WERI-Rb-1 (cell line): Measurements from ENCODE around the gene GMPS.
A peak's percentile ranks its signal among the peaks of the same experiment; 100 is the strongest.

Experiments
- DNase-seq: peaks from one replicate; pipeline ENCODE4 v3.0.0-alpha.2; 2020
- H3K27ac ChIP-seq: fragments of 250-450 bp; sonication (Bioruptor Pico); 2 replicates; pipeline ENCODE4 v1.5.1; 2020; ENCODE audit warnings: mild to moderate bottlenecking, moderate library complexity
- H3K27me3 ChIP-seq: fragments of 250-450 bp; sonication (Bioruptor Pico); 2 replicates; pipeline ENCODE4 v1.5.1; 2021; ENCODE audit warnings: mild to moderate bottlenecking, low read depth, moderate library complexity; ENCODE audit not compliant: insufficient read depth, severe bottlenecking
- H3K36me3 ChIP-seq: fragments of 250-450 bp; sonication (Bioruptor Pico); 2 replicates; pipeline ENCODE4 v1.5.1; 2020; ENCODE audit warnings: mild to moderate bottlenecking, moderate library complexity
- H3K4me3 ChIP-seq: 2 replicates; pipeline ENCODE4 v1.5.1; 2011; ENCODE audit warnings: low read depth, mild to moderate bottlenecking, control low read depth, low read length
- H3K9me3 ChIP-seq: fragments of 250-450 bp; sonication (Bioruptor Pico); 2 replicates; pipeline ENCODE4 v1.5.1; 2021; ENCODE audit warnings: mild to moderate bottlenecking, moderate library complexity; ENCODE audit not compliant: severe bottlenecking
- TF ChIP-seq, protein P1 (sequence below): IDR thresholded peaks from 2 replicates; pipeline ENCODE4 v1.5.1; 2011; ENCODE audit warnings: low read depth, mild to moderate bottlenecking, control low read depth, inconsistent platforms, low read length

The GMPS gene

DNA sequence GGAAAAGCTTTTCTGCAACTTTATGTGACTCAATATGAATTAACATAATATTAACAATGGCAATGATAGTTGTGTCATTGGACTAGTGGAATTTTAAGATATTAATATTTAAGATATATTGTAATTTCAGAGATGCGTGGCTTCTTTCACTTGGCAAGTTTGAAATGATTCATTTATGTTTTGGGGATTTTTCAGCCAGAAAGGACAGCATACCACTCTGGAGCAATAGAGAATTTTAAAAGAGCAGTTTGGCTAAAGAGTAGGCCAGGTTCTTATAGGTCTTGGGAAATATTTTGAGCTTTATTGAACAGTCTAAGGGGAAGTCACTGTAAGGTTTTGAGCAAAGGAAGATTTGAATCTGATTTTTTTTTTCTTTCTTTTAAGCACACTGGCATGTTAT lies 16.5 kb downstream of the GMPS start:
- no peak for DNase-seq

GRCh38 chr3:155889212-155889611 lies 18.8 kb downstream of the GMPS start:
- TF ChIP-seq, protein P1, sequence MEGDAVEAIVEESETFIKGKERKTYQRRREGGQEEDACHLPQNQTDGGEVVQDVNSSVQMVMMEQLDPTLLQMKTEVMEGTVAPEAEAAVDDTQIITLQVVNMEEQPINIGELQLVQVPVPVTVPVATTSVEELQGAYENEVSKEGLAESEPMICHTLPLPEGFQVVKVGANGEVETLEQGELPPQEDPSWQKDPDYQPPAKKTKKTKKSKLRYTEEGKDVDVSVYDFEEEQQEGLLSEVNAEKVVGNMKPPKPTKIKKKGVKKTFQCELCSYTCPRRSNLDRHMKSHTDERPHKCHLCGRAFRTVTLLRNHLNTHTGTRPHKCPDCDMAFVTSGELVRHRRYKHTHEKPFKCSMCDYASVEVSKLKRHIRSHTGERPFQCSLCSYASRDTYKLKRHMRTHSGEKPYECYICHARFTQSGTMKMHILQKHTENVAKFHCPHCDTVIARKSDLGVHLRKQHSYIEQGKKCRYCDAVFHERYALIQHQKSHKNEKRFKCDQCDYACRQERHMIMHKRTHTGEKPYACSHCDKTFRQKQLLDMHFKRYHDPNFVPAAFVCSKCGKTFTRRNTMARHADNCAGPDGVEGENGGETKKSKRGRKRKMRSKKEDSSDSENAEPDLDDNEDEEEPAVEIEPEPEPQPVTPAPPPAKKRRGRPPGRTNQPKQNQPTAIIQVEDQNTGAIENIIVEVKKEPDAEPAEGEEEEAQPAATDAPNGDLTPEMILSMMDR: no peak
- H3K4me3 ChIP-seq: no peak overlapping the region
- H3K9me3 ChIP-seq: no peaks in the 10 kb centered on the region
- H3K36me3 ChIP-seq: peaks cover 13% of the 10 kb centered on the region
- H3K27me3 ChIP-seq: no peaks in the 10 kb centered on the region
- no peak overlapping the region for H3K27ac ChIP-seq
- no peak for DNase-seq

More for the DNA sequence above, 16.5 kb downstream of the GMPS start:
- no peaks in the 10 kb centered on the region for H3K9me3 ChIP-seq
- H3K27me3 ChIP-seq: no peaks in the 10 kb centered on the region
- no peak overlapping the region for H3K27ac ChIP-seq
- TF ChIP-seq, protein P1: no peak
- H3K36me3 ChIP-seq: no peaks in the 10 kb centered on the region
- no peak overlapping the region for H3K4me3 ChIP-seq

GRCh38 chr3:155889952-155890351 lies 19.5 kb downstream of the GMPS start:
- no peak for DNase-seq
- Histone ChIP-seq H3K4me3 (no peak overlapping the region), H3K36me3 (peaks cover 20% of the 10 kb centered on the region), H3K27ac (no peak overlapping the region), H3K27me3 (no peaks in the 10 kb centered on the region), H3K9me3 (no peaks in the 10 kb centered on the region)
- TF ChIP-seq, protein P1: no peak

DNA sequence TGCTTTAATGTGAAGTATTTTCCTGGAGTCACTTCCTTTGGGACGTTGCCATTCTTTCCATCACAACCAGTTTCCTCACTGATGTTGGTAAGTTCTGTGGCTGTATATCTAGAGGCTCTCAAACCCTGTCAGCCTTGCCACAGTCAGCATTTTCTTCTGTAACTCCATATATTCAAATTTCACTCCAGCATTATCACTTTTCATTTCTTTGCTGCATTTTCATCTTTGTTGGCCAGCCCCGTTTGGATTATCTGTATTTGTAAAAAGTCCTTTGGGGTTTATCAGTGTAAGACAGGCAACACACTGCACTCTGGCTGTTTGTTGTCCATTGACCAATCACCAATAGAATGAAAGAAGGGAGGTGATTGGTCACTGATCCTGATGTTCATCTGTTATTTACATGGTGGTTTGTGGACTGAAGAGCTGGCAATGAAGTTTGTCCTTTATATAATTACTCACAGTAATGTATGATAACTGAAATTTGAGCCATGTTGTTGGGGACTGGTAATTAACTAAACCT lies 20.3 kb downstream of the GMPS start:
- no peak for DNase-seq
- no peaks in the 10 kb centered on the region for H3K27me3 ChIP-seq
- H3K9me3 ChIP-seq: no peaks in the 10 kb centered on the region
- TF ChIP-seq, protein P1: no peak
- H3K27ac ChIP-seq: no peak overlapping the region
- peaks cover 20% of the 10 kb centered on the region for H3K36me3 ChIP-seq
- no peak overlapping the region for H3K4me3 ChIP-seq

- no peak for DNase-seq
- H3K4me3 ChIP-seq: no peak overlapping the region
- H3K36me3 ChIP-seq: peaks cover 24% of the 10 kb centered on the region
- no peak overlapping the region for H3K27ac ChIP-seq
- H3K9me3 ChIP-seq: no peaks in the 10 kb centered on the region
- no peaks in the 10 kb centered on the region for H3K27me3 ChIP-seq
- TF ChIP-seq, protein P1: no peak
Measured at GRCh38 chr3:155891321-155891720, 20.9 kb downstream of the GMPS start.

- Histone ChIP-seq H3K9me3 (no peaks in the 10 kb centered on the region), H3K36me3 (peaks cover 53% of the 10 kb centered on the region), H3K27me3 (no peaks in the 10 kb centered on the region), H3K27ac (no peak overlapping the region), H3K4me3 (no peak overlapping the region)
- peak; percentile 87 for DNase-seq
- TF ChIP-seq, protein P1: no peak
Measured at GRCh38 chr3:155895379-155895900, 25.0 kb downstream of the GMPS start.
